ENCODE data around the gene IFNA16.

- TF ChIP-seq POLR2A (IDR thresholded peaks at IDR 0.05; ENCODE audit: low read length) (no peak), GATA1 (IDR thresholded peaks at IDR 0.05; ENCODE audit: low read depth, low read length) (no peak)
Measured at GRCh38 chr9:21233258-21233657, 16.1 kb upstream of the IFNA16 start.

All from erythroblast (primary cell).